HG02678 (cell line): ENCODE results near the gene MCU.

Source experiments
- ATAC-seq: cut with Tn5 transposase; IDR thresholded peaks from one replicate; pipeline ENCODE4 v1.9.1; 2021; ENCODE audit warnings: mild to moderate bottlenecking, moderate library complexity; ENCODE audit not compliant: unreplicated experiment

Gene MCU

GRCh38 chr10:72831696-72832409 is 139.9 kb downstream of the MCU start:
- no peak for ATAC-seq

- no peak for ATAC-seq
Measured at GRCh38 chr10:72832701-72833100, 140.8 kb downstream of the MCU start.

GRCh38 chr10:72834183-72834825 is 142.4 kb downstream of the MCU start:
- no peak for ATAC-seq

- ATAC-seq, result no peak
Measured at GRCh38 chr10:72840319-72840718, 148.4 kb downstream of the MCU start.

GRCh38 chr10:72841487-72841886 is 149.5 kb downstream of the MCU start:
- no peak for ATAC-seq

- ATAC-seq, result no peak
Measured at GRCh38 chr10:72842164-72842563, 150.2 kb downstream of the MCU start.

- no peak for ATAC-seq
Measured at GRCh38 chr10:72846238-72846637, 154.3 kb downstream of the MCU start.

GRCh38 chr10:72847681-72848080 is 155.7 kb downstream of the MCU start:
- ATAC-seq, result no peak

- ATAC-seq, result no peak
Measured at GRCh38 chr10:72850861-72851260, 158.9 kb downstream of the MCU start.

GRCh38 chr10:72851509-72851908 is 159.6 kb downstream of the MCU start:
- ATAC-seq, result no peak

- no peak for ATAC-seq
Measured at GRCh38 chr10:72852508-72852907, 160.6 kb downstream of the MCU start.

- ATAC-seq, result no peak
Measured at GRCh38 chr10:72855129-72855528, 163.2 kb downstream of the MCU start.

GRCh38 chr10:72855790-72856189 is 163.8 kb downstream of the MCU start:
- no peak for ATAC-seq

GRCh38 chr10:72858067-72858466 is 166.1 kb downstream of the MCU start:
- ATAC-seq, result no peak

- no peak for ATAC-seq
Measured at GRCh38 chr10:72862957-72863356, 171.0 kb downstream of the MCU start.

- ATAC-seq, result no peak
Measured at GRCh38 chr10:72875250-72876055, 183.5 kb downstream of the MCU start.

GRCh38 chr10:72879245-72879644 is 187.3 kb downstream of the MCU start:
- no peak for ATAC-seq

GRCh38 chr10:72881291-72881690 is 189.3 kb downstream of the MCU start:
- no peak for ATAC-seq

GRCh38 chr10:72883861-72884260 is 191.9 kb downstream of the MCU start:
- ATAC-seq, result no peak

- no peak for ATAC-seq
Measured at GRCh38 chr10:72885953-72886352, 194.0 kb downstream of the MCU start.

- ATAC-seq, result no peak
Measured at GRCh38 chr10:72886621-72887020, 194.7 kb downstream of the MCU start.

GRCh38 chr10:72887043-72887442 is 195.1 kb downstream of the MCU start:
- ATAC-seq, result no peak
